CD4-positive, alpha-beta T cell (primary cell): ENCODE data around the gene DOCK9. TPM values are rescaled to one million over a fixed set of nuclear protein-coding genes. Genes with fewer than 3 reads are reported as not detected.

Source experiments
- ATAC-seq: fragments of 200-7000 bp; cut with Tn5 transposase; one replicate; pipeline ENCODE4 v1.10.0; 2022; ENCODE audit warnings: mild to moderate bottlenecking; ENCODE audit not compliant: poor library complexity
- CTCF ChIA-PET: fragments of 350-600 bp; sonication (Branson Sonifier 250); formaldehyde crosslinking; loops from one replicate; lab custom pipeline; 2021; ENCODE audit warnings: antibody characterized with exemption, inconsistent platforms; lab: Charles Lee
- POLR2A ChIA-PET: fragments of 350-600 bp; sonication (Branson Sonifier 250); formaldehyde crosslinking; loops from one replicate; lab custom pipeline; 2021; ENCODE audit warnings: antibody characterized with exemption, inconsistent platforms; lab: Charles Lee
- DNase-seq, 14 experiments: peaks; one replicate each; pipeline ENCODE4 v3.0.0-alpha.2; 2013 to 2020; ENCODE audit warnings: mixed read lengths in 2 of 14
- H3K27ac ChIP-seq, 2 donors: one replicate each; pipeline versions ENCODE4 v1.5.1 to v1.7.0; 2013; ENCODE audit warnings: low read length in 2 of 2, low read depth in 1 of 2, mild to moderate bottlenecking in 1 of 2
- H3K27me3 ChIP-seq, 2 experiments: 1 replicate in 1 of 2; 2 replicates in 1 of 2; pipeline versions ENCODE4 v1.6.1 to v1.7.0; 2013; ENCODE audit warnings: low read length in 2 of 2, control low read depth in 1 of 2, mild to moderate bottlenecking in 1 of 2, moderate library complexity in 1 of 2; ENCODE audit not compliant: insufficient read depth in 2 of 2, control insufficient read depth in 1 of 2
- H3K36me3 ChIP-seq: one replicate; pipeline ENCODE4 v1.6.1; 2013; ENCODE audit warnings: low read length, control low read depth; ENCODE audit not compliant: insufficient read depth
- H3K4me1 ChIP-seq: one replicate; pipeline ENCODE4 v1.6.1; 2013; ENCODE audit warnings: low read length, control low read depth; ENCODE audit not compliant: insufficient read depth
- H3K4me3 ChIP-seq: one replicate; pipeline ENCODE4 v1.5.1; 2013; ENCODE audit warnings: mild to moderate bottlenecking, low read length, moderate library complexity
- H3K9me3 ChIP-seq, 2 experiments: 1 replicate in 1 of 2; 2 replicates in 1 of 2; pipeline versions ENCODE4 v1.6.1 to v1.7.0; 2013; ENCODE audit warnings: low read length in 2 of 2, mild to moderate bottlenecking in 2 of 2, control low read depth in 1 of 2, moderate library complexity in 1 of 2; ENCODE audit not compliant: control insufficient read depth in 1 of 2, insufficient read depth in 1 of 2
- H3K27ac Mint-ChIP-seq: one replicate; pipeline ENCODE4 v1.8.0; 2020; ENCODE audit warnings: mixed read lengths
- H3K27me3 Mint-ChIP-seq: one replicate; pipeline ENCODE4 v1.8.0; 2021; ENCODE audit warnings: mixed read lengths
- H3K36me3 Mint-ChIP-seq: one replicate; pipeline ENCODE4 v1.8.0; 2021; ENCODE audit warnings: low read depth, mixed read lengths
- H3K4me1 Mint-ChIP-seq: one replicate; pipeline ENCODE4 v1.8.0; 2021; ENCODE audit warnings: low read depth, mixed read lengths
- H3K4me3 Mint-ChIP-seq: one replicate; pipeline ENCODE4 v1.8.0; 2020; ENCODE audit warnings: mild to moderate bottlenecking, mixed read lengths
- H3K9me3 Mint-ChIP-seq: one replicate; pipeline ENCODE4 v1.8.0; 2020; ENCODE audit warnings: mixed read lengths
- CTCF ChIP-seq: fragments of 200-600 bp; IDR thresholded peaks from one replicate; pipeline ENCODE4 v1.8.0; 2022; ENCODE audit warnings: antibody characterized with exemption, mild to moderate bottlenecking
- intact Hi-C, 2 experiments: fragments of 100-400 bp; cut with DNase I in 1 of 2; cut with micrococcal nuclease in 1 of 2; formaldehyde crosslinking; loops; one replicate each; pipeline versions ENCODE4 v1.15.1 to v1.9.0; 2023 to 2025; cut with DNase I, micrococcal nuclease
- total RNA-seq, 174 experiments: library from RNA in 2 of 174; stranded (reverse) in 2 of 174; gene quantifications; one replicate each; pipeline ENCODE4 v1.2.3 and lab custom pipeline; 2021 to 2026

DOCK9 gene
- total RNA-seq, 2 experiments from 2014 or later: 76.3 to 79.3 TPM

- intact Hi-C loops: no loop called here
- H3K9me3 ChIP-seq: no peaks in the 10 kb centered on the region
- no peak overlapping the region for H3K27ac ChIP-seq
- H3K4me1 Mint-ChIP-seq: peaks cover 4% of the 10 kb centered on the region
- ATAC-seq (no peak), DNase-seq (no peak)
- H3K27ac Mint-ChIP-seq: no peak overlapping the region
- ChIA-PET POLR2A (no interaction called here), CTCF (interaction anchor here (0.9 kb wide), 1 partner anchor 10 kb away, joined by 4 read pairs; no protein-coding TSS in a partner anchor)
- H3K4me3 ChIP-seq: no peak overlapping the region
- no peak overlapping the region for H3K4me3 Mint-ChIP-seq
- no peaks in the 10 kb centered on the region for H3K9me3 Mint-ChIP-seq
- no peaks in the 10 kb centered on the region for H3K4me1 ChIP-seq
- TF ChIP-seq CTCF: no peak
- H3K27me3 ChIP-seq: no peaks in the 10 kb centered on the region
- no peaks in the 10 kb centered on the region for H3K27me3 Mint-ChIP-seq
- peaks cover 41% of the 10 kb centered on the region for H3K36me3 ChIP-seq
- peaks cover 73% of the 10 kb centered on the region for H3K36me3 Mint-ChIP-seq
These were observed 140.0 kb downstream of the DOCK9 start for GRCh38 chr13:98837896-98838295.

- Mint-ChIP-seq H3K27me3 (no peaks in the 10 kb centered on the region), H3K36me3 (peaks cover 84% of the 10 kb centered on the region), H3K27ac (no peak overlapping the region), H3K4me1 (no peaks in the 10 kb centered on the region), H3K4me3 (no peak overlapping the region), H3K9me3 (no peaks in the 10 kb centered on the region)
- H3K4me3 ChIP-seq: no peak overlapping the region
- intact Hi-C loops: no loop called here
- TF ChIP-seq CTCF: no peak
- no peaks in the 10 kb centered on the region for H3K27me3 ChIP-seq
- H3K4me1 ChIP-seq: no peaks in the 10 kb centered on the region
- DNase-seq: no peak
- H3K27ac ChIP-seq: no peak overlapping the region
- POLR2A ChIA-PET: no interaction called here
- CTCF ChIA-PET: no interaction called here
- peaks cover 63% of the 10 kb centered on the region for H3K36me3 ChIP-seq
- no peaks in the 10 kb centered on the region for H3K9me3 ChIP-seq
- ATAC-seq: no peak
These were observed 142.7 kb downstream of the DOCK9 start for GRCh38 chr13:98835156-98835555.

GRCh38 chr13:98834254-98834960, 143.5 kb downstream of the DOCK9 start:
- Mint-ChIP-seq H3K4me3 (no peak overlapping the region), H3K27me3 (no peaks in the 10 kb centered on the region), H3K27ac (no peak overlapping the region), H3K36me3 (peaks cover 90% of the 10 kb centered on the region), H3K9me3 (no peaks in the 10 kb centered on the region), H3K4me1 (no peaks in the 10 kb centered on the region)
- TF ChIP-seq CTCF: no peak
- peaks cover 71% of the 10 kb centered on the region for H3K36me3 ChIP-seq
- no peaks in the 10 kb centered on the region for H3K27me3 ChIP-seq
- H3K9me3 ChIP-seq: no peaks in the 10 kb centered on the region
- POLR2A ChIA-PET: no interaction called here
- no peak for ATAC-seq
- no peak for DNase-seq
- no peak overlapping the region for H3K27ac ChIP-seq
- H3K4me3 ChIP-seq: no peak overlapping the region
- CTCF ChIA-PET: no interaction called here
- H3K4me1 ChIP-seq: no peaks in the 10 kb centered on the region
- intact Hi-C loops: no loop called here
